ENCODE data around the gene MICU2. TPM values are rescaled to one million over a fixed set of nuclear protein-coding genes. Genes with fewer than 3 reads are reported as not detected.
"Not testable (repeated sequence)": the region's sequence is repeated elsewhere in the genome, so short reads cannot be mapped to it uniquely, and the experiment has no call there.

MICU2 gene
- polyA plus RNA-seq, 3 donors from 2014 or later, result 38.6 to 53.3 (median 39.3) TPM

GRCh38 chr13:21615427-21615826 is 11.5 kb upstream of the MICU2 start:
- H3K4me3 Mint-ChIP-seq, result no peak overlapping the region
- H3K36me3 Mint-ChIP-seq, result no peaks in the 10 kb centered on the region
- no peak for DNase-seq
- peaks cover 0 to 11% (median 1%) of the 10 kb centered on the region in 3 donors for H3K27me3 Mint-ChIP-seq (ENCODE audit: low read depth in 3 of 3)
- no peak overlapping the region for H3K27ac Mint-ChIP-seq
- H3K9me3 Mint-ChIP-seq, result no peaks in the 10 kb centered on the region
- H3K4me1 Mint-ChIP-seq, result peaks cover 0 to 7% of the 10 kb centered on the region in 2 donors

- no peaks in the 10 kb centered on the region for H3K9me3 Mint-ChIP-seq
- H3K27ac Mint-ChIP-seq, result no peak overlapping the region
- H3K36me3 Mint-ChIP-seq, result no peaks in the 10 kb centered on the region
- peaks cover 0 to 2% (median 0%) of the 10 kb centered on the region in 3 donors for H3K27me3 Mint-ChIP-seq (ENCODE audit: low read depth in 3 of 3)
- no peak for DNase-seq
- no peak overlapping the region for H3K4me3 Mint-ChIP-seq
- H3K4me1 Mint-ChIP-seq, result peaks cover 0 to 7% of the 10 kb centered on the region in 2 donors
Observed at GRCh38 chr13:21613791-21614190, 9.8 kb upstream of the MICU2 start.

- no peaks in the 10 kb centered on the region for H3K9me3 Mint-ChIP-seq
- H3K4me3 Mint-ChIP-seq, result no peak overlapping the region
- peaks cover 0 to 12% (median 4%) of the 10 kb centered on the region in 3 donors for H3K27me3 Mint-ChIP-seq (ENCODE audit: low read depth in 3 of 3)
- DNase-seq, result no peak
- H3K27ac Mint-ChIP-seq, result no peak overlapping the region
- no peaks in the 10 kb centered on the region for H3K4me1 Mint-ChIP-seq
- H3K36me3 Mint-ChIP-seq, result no peaks in the 10 kb centered on the region
Observed at GRCh38 chr13:21611385-21611784, 7.4 kb upstream of the MICU2 start.

- Mint-ChIP-seq H3K9me3 (no peaks in the 10 kb centered on the region), H3K4me3 (no peak overlapping the region), H3K27me3 (ENCODE audit: low read depth in 3 of 3) (peaks cover 0 to 18% (median 4%) of the 10 kb centered on the region in 3 donors), H3K27ac (no peak overlapping the region), H3K4me1 (peaks cover 0 to under 1% of the 10 kb centered on the region in 2 donors), H3K36me3 (no peaks in the 10 kb centered on the region)
- no peak for DNase-seq
Observed at GRCh38 chr13:21610687-21611086, 6.7 kb upstream of the MICU2 start.

- Mint-ChIP-seq H3K27me3 (ENCODE audit: low read depth in 3 of 3) (peaks cover 6 to 22% (median 7%) of the 10 kb centered on the region in 3 donors), H3K27ac (no peak overlapping the region), H3K4me3 (no peak overlapping the region), H3K36me3 (no peaks in the 10 kb centered on the region), H3K4me1 (peaks cover 17% of the 10 kb centered on the region in 2 donors), H3K9me3 (no peaks in the 10 kb centered on the region)
- no peak for DNase-seq
Observed at GRCh38 chr13:21608961-21609360, 5.0 kb upstream of the MICU2 start.

GRCh38 chr13:21606796-21607195 is 2.8 kb upstream of the MICU2 start:
- no peak for DNase-seq
- H3K4me1 Mint-ChIP-seq, result peaks cover 22 to 32% of the 10 kb centered on the region in 2 donors
- H3K9me3 Mint-ChIP-seq, result no peaks in the 10 kb centered on the region
- H3K4me3 Mint-ChIP-seq, result no peak overlapping the region
- H3K27me3 Mint-ChIP-seq (ENCODE audit: low read depth in 3 of 3), result peaks cover 6 to 22% (median 13%) of the 10 kb centered on the region in 3 donors
- no peak overlapping the region for H3K27ac Mint-ChIP-seq
- no peaks in the 10 kb centered on the region for H3K36me3 Mint-ChIP-seq

GRCh38 chr13:21606251-21606650 is 2.3 kb upstream of the MICU2 start:
- Mint-ChIP-seq H3K27ac (no peak overlapping the region), H3K4me3 (no peak overlapping the region), H3K27me3 (ENCODE audit: low read depth in 3 of 3) (peaks cover 8 to 22% (median 13%) of the 10 kb centered on the region in 3 donors), H3K36me3 (peaks cover 4% of the 10 kb centered on the region in 3 donors), H3K4me1 (peaks cover 27 to 38% of the 10 kb centered on the region in 2 donors), H3K9me3 (peaks cover 0 to 2% (median 0%) of the 10 kb centered on the region in 6 donors)
- no peak for DNase-seq

GRCh38 chr13:21596722-21597121 is 7.2 kb downstream of the MICU2 start:
- peaks cover 63 to 82% of the 10 kb centered on the region in 2 donors for H3K4me1 Mint-ChIP-seq
- no peak overlapping the region for H3K4me3 Mint-ChIP-seq

GRCh38 chr13:21595546-21595822 is 8.5 kb downstream of the MICU2 start:
- H3K4me3 Mint-ChIP-seq, result no peak overlapping the region
- peaks cover 66 to 84% of the 10 kb centered on the region in 2 donors for H3K4me1 Mint-ChIP-seq
- H3K27me3 Mint-ChIP-seq (ENCODE audit: low read depth in 3 of 3), result no peaks in the 10 kb centered on the region
- no peak for DNase-seq
- no peaks in the 10 kb centered on the region for H3K9me3 Mint-ChIP-seq
- no peaks in the 10 kb centered on the region for H3K36me3 Mint-ChIP-seq
- peak overlapping the region in 4 of 6 donors; percentile 10 to 67 (median 26) for H3K27ac Mint-ChIP-seq

More at GRCh38 chr13:21596722-21597121, 7.2 kb downstream of the MICU2 start:
- no peak for DNase-seq
- Mint-ChIP-seq H3K27me3 (ENCODE audit: low read depth in 3 of 3) (peaks cover 0 to 2% (median 0%) of the 10 kb centered on the region in 3 donors), H3K27ac (no peak overlapping the region), H3K9me3 (peaks cover 0 to 2% (median 0%) of the 10 kb centered on the region in 6 donors), H3K36me3 (peaks cover 5 to 6% (median 6%) of the 10 kb centered on the region in 3 donors)

- no peak for DNase-seq
- Mint-ChIP-seq H3K9me3 (no peaks in the 10 kb centered on the region), H3K4me1 (peaks cover 68 to 84% of the 10 kb centered on the region in 2 donors), H3K27me3 (ENCODE audit: low read depth in 3 of 3) (no peaks in the 10 kb centered on the region), H3K4me3 (peak overlapping the region in 1 of 5 donors; percentile 47), H3K27ac (peak overlapping the region in 4 of 6 donors; percentile 10 to 67 (median 26)), H3K36me3 (no peaks in the 10 kb centered on the region)
Observed at GRCh38 chr13:21594715-21595545, 9.0 kb downstream of the MICU2 start.

- Mint-ChIP-seq H3K4me1 (peaks cover 76 to 96% of the 10 kb centered on the region in 2 donors), H3K4me3 (peak overlapping the region in 1 of 5 donors; percentile 27)
- not testable (repeated sequence) for H3K9me3 Mint-ChIP-seq; H3K27me3 Mint-ChIP-seq (ENCODE audit: low read depth in 3 of 3); H3K36me3 Mint-ChIP-seq; DNase-seq; H3K27ac Mint-ChIP-seq
Observed at GRCh38 chr13:21590665-21591456, 13.1 kb downstream of the MICU2 start.

GRCh38 chr13:21590231-21590630 is 13.7 kb downstream of the MICU2 start:
- DNase-seq, result no peak
- H3K4me3 Mint-ChIP-seq, result no peak overlapping the region
- H3K9me3 Mint-ChIP-seq, result no peaks in the 10 kb centered on the region
- peaks cover 0 to 1% (median 0%) of the 10 kb centered on the region in 3 donors for H3K27me3 Mint-ChIP-seq (ENCODE audit: low read depth in 3 of 3)
- H3K4me1 Mint-ChIP-seq, result peaks cover 70 to 93% of the 10 kb centered on the region in 2 donors
- H3K36me3 Mint-ChIP-seq, result no peaks in the 10 kb centered on the region
- peak overlapping the region in 1 of 6 donors; percentile 21 for H3K27ac Mint-ChIP-seq

- not testable (repeated sequence) for H3K4me3 Mint-ChIP-seq; H3K27ac Mint-ChIP-seq; H3K9me3 Mint-ChIP-seq; H3K36me3 Mint-ChIP-seq; DNase-seq; H3K27me3 Mint-ChIP-seq (ENCODE audit: low read depth in 3 of 3)
- peaks cover 69 to 92% of the 10 kb centered on the region in 2 donors for H3K4me1 Mint-ChIP-seq
Observed at GRCh38 chr13:21589510-21589909, 14.5 kb downstream of the MICU2 start.

- not testable (repeated sequence) for DNase-seq; H3K4me3 Mint-ChIP-seq; H3K27ac Mint-ChIP-seq; H3K36me3 Mint-ChIP-seq; H3K27me3 Mint-ChIP-seq (ENCODE audit: low read depth in 3 of 3); H3K9me3 Mint-ChIP-seq
- H3K4me1 Mint-ChIP-seq, result peaks cover 60 to 84% of the 10 kb centered on the region in 2 donors
Observed at GRCh38 chr13:21588411-21588810, 15.6 kb downstream of the MICU2 start.
